Measurements from ENCODE around the gene TYSND1.

The TYSND1 gene

DNA sequence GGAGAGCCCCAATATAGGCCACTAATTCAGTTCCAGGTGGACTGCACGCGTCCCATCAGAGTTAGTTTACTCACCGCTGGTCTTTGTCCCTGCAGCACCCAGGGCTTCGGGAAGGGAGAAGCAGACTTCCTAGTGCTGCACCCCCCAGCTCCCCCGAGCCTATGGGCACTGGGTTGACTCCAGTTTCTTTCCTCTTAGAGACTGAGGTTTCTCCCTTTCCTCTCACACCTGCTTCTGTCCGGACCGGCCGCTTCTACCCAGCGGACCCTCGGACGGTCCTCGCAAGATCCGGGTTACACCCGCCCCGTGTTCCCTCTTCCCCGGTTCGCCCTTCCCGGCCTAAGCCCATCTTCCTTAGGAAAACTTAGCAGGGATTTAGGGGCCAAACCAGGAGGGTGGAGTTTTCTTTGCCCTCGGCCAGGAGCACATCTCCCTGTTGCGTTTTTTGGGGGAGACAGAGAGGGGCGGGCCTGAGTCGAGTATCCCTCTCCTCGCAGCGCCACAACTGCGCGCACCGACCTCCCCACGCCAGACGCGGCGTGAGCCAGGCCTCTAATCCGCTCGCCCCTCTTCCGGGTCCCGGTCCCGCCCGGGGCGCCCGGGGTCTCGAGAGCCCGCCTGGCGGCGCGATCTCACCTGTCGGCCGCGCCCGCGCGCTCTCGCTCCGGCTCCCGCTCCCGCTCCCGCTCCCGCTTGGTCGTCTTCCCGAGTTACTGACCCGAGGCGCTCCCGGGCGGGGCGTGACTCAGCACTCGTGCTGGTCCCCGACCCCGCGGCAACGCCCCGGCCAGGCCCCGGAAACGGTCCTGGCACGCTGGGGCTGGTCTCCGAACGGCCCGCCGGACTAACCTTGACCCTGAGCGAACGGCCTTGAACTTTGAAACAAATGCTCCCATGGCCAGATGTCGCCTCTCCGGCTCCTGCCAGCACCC is 14.1 kb downstream of the TYSND1 start, which contains the start of gene AIFM2:
Gene AIFM2 (minus strand): TSS at position 728 of the 932 bp plus-strand sequence. CDS start 8,741 bp downstream, outside the sequence.
- H3K4me3 ChIP-seq (ENCODE audit: low read length, poor library complexity, severe bottlenecking): no peak within 1 kb of the TSS
- no peak for TF ChIP-seq EZH2phosphoT487 (IDR thresholded peaks at IDR 0.05; ENCODE audit: borderline replicate concordance)
- TF ChIP-seq, protein P1, sequence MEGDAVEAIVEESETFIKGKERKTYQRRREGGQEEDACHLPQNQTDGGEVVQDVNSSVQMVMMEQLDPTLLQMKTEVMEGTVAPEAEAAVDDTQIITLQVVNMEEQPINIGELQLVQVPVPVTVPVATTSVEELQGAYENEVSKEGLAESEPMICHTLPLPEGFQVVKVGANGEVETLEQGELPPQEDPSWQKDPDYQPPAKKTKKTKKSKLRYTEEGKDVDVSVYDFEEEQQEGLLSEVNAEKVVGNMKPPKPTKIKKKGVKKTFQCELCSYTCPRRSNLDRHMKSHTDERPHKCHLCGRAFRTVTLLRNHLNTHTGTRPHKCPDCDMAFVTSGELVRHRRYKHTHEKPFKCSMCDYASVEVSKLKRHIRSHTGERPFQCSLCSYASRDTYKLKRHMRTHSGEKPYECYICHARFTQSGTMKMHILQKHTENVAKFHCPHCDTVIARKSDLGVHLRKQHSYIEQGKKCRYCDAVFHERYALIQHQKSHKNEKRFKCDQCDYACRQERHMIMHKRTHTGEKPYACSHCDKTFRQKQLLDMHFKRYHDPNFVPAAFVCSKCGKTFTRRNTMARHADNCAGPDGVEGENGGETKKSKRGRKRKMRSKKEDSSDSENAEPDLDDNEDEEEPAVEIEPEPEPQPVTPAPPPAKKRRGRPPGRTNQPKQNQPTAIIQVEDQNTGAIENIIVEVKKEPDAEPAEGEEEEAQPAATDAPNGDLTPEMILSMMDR (conservative IDR thresholded peaks at IDR 0.05; ENCODE audit: low read length): no peak

DNA sequence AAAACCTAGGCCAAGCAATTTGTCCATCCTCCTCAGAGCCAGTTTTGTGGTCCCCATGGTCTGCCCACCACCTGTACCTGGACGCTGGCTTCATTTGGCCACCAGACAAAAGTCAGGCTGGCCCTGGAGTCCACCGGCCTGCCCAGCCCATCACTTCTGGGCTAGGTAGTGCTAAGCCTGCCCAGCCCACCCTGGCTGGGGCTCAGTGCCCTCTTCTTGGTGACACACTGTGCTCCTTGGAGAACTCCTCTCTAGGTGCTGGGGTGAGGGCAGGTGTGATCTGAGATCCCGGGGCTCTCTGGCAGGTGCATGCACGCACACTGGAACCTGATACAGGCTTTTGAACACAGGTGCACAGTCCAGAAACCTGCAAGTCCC is 15.0 kb downstream of the TYSND1 start:
- TF ChIP-seq EZH2phosphoT487 (IDR thresholded peaks at IDR 0.05; ENCODE audit: borderline replicate concordance): no peak
- TF ChIP-seq, protein P1 (conservative IDR thresholded peaks at IDR 0.05; ENCODE audit: low read length): no peak
- Histone ChIP-seq H3K9me2 (replicated peaks; ENCODE audit: low read depth, low read length) (no peaks in the 10 kb centered on the region), H3K4me3 (ENCODE audit: low read length, poor library complexity, severe bottlenecking) (no peak overlapping the region), H4K20me1 (ENCODE audit: insufficient read depth, low read length, poor library complexity, severe bottlenecking) (no peaks in the 10 kb centered on the region), H3K9ac (ENCODE audit: low read depth, low read length, poor library complexity, severe bottlenecking) (no peak overlapping the region), H2AFZ (ENCODE audit: low read length) (no peak overlapping the region), H3K27me3 (ENCODE audit: insufficient read depth, low read length, poor library complexity, severe bottlenecking) (no peaks in the 10 kb centered on the region), H3K4me2 (ENCODE audit: low read depth, low read length, poor library complexity, severe bottlenecking) (no peak overlapping the region), H3K36me3 (ENCODE audit: insufficient read depth, low read length) (no peaks in the 10 kb centered on the region), H3K4me1 (ENCODE audit: insufficient read depth, low read length, poor library complexity, severe bottlenecking) (no peaks in the 10 kb centered on the region), H3F3A (ENCODE audit: low read depth) (no peaks in the 10 kb centered on the region), H3K9me3 (ENCODE audit: insufficient read depth, low read depth, low read length) (no peaks in the 10 kb centered on the region), H3K79me2 (ENCODE audit: insufficient read depth, low read length) (no peaks in the 10 kb centered on the region)

More for the DNA sequence above, 14.1 kb downstream of the TYSND1 start, which contains the start of gene AIFM2:
- Histone ChIP-seq H2AFZ (ENCODE audit: low read length) (no peak within 1 kb of the TSS), H3K9me3 (ENCODE audit: insufficient read depth, low read depth, low read length) (no peaks in the 10 kb centered on the region), H4K20me1 (ENCODE audit: insufficient read depth, low read length, poor library complexity, severe bottlenecking) (no peaks in the 10 kb centered on the region), H3K9ac (ENCODE audit: low read depth, low read length, poor library complexity, severe bottlenecking) (no peak within 1 kb of the TSS), H3K27me3 (ENCODE audit: insufficient read depth, low read length, poor library complexity, severe bottlenecking) (no peaks in the 10 kb centered on the region), H3K9me2 (replicated peaks; ENCODE audit: low read depth, low read length) (no peaks in the 10 kb centered on the region), H3K4me2 (ENCODE audit: low read depth, low read length, poor library complexity, severe bottlenecking) (no peak within 1 kb of the TSS), H3F3A (ENCODE audit: low read depth) (no peaks in the 10 kb centered on the region), H3K4me1 (ENCODE audit: insufficient read depth, low read length, poor library complexity, severe bottlenecking) (no peaks in the 10 kb centered on the region), H3K79me2 (ENCODE audit: insufficient read depth, low read length) (no peaks in the 10 kb centered on the region), H3K36me3 (ENCODE audit: insufficient read depth, low read length) (no peaks in the 10 kb centered on the region)

DNA sequence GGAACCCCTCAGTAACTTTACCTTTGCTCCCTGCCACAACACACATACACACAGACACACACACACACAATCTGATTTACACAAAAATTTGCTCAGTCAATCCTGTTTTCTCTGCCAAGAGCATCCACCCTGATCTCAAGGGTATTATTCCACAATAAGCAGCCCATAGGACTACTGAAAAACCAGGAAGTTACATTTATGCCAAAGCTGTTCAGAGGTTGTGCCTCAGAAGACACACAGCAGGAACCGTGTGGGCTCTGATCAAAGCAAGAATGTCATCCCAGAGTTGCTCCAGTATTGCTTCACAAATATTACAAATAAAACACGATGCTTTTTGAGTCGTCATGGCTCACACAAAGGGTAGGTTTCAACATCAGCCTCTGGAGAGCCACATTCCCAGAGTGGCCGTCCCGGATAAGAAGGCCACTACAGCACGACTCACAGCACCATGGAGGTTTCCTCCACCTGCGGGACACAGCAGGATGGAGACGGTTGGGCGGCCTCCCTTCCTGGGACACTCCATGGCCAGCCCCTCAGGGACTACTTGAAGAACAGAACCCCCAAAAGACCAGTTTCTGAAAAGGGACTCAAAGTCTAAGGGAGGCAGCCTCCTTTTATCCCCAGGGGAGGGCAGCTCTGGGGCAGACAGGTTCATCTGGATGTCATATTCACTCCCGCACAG is 15.5 kb downstream of the TYSND1 start:
- Histone ChIP-seq H3K9ac (ENCODE audit: low read depth, low read length, poor library complexity, severe bottlenecking) (no peak overlapping the region), H3K79me2 (ENCODE audit: insufficient read depth, low read length) (no peaks in the 10 kb centered on the region)
- no peak for TF ChIP-seq EZH2phosphoT487 (IDR thresholded peaks at IDR 0.05; ENCODE audit: borderline replicate concordance)
- TF ChIP-seq, protein P1 (conservative IDR thresholded peaks at IDR 0.05; ENCODE audit: low read length): no peak

More for the DNA sequence above, 15.5 kb downstream of the TYSND1 start:
- H3K4me3 ChIP-seq (ENCODE audit: low read length, poor library complexity, severe bottlenecking): no peak overlapping the region
- H3F3A ChIP-seq (ENCODE audit: low read depth): no peaks in the 10 kb centered on the region
- H3K9me3 ChIP-seq (ENCODE audit: insufficient read depth, low read depth, low read length): no peaks in the 10 kb centered on the region
- no peaks in the 10 kb centered on the region for H4K20me1 ChIP-seq (ENCODE audit: insufficient read depth, low read length, poor library complexity, severe bottlenecking)
- no peak overlapping the region for H2AFZ ChIP-seq (ENCODE audit: low read length)
- H3K36me3 ChIP-seq (ENCODE audit: insufficient read depth, low read length): no peaks in the 10 kb centered on the region
- H3K4me2 ChIP-seq (ENCODE audit: low read depth, low read length, poor library complexity, severe bottlenecking): no peak overlapping the region
- no peaks in the 10 kb centered on the region for H3K27me3 ChIP-seq (ENCODE audit: insufficient read depth, low read length, poor library complexity, severe bottlenecking)
- peaks cover 4% of the 10 kb centered on the region for H3K4me1 ChIP-seq (ENCODE audit: insufficient read depth, low read length, poor library complexity, severe bottlenecking)
- no peaks in the 10 kb centered on the region for H3K9me2 ChIP-seq (replicated peaks; ENCODE audit: low read depth, low read length)

All from Loucy (cell line).